Measurements from ENCODE around the gene ALPP. TPM values are rescaled to one million over a fixed set of nuclear protein-coding genes. Genes with fewer than 3 reads are reported as not detected.
"Not testable (repeated sequence)": the region's sequence is repeated elsewhere in the genome, so short reads cannot be mapped to it uniquely, and the experiment has no call there.

Gene ALPP
- polyA plus RNA-seq, 1 experiment: not detected

GRCh38 chr2:232405943-232406510 lies 27.5 kb downstream of the ALPP start:
- DNase-seq (ENCODE audit: low read depth, low spot score): no peak
- Histone ChIP-seq H3K4me3 (ENCODE audit: low read depth, low read length) (no peak overlapping the region), H3K9me3 (ENCODE audit: control insufficient read depth, insufficient read depth, low read length) (no peaks in the 10 kb centered on the region), H3K27ac (ENCODE audit: low read depth, low read length) (no peak overlapping the region), H3K27me3 (ENCODE audit: control insufficient read depth, insufficient read depth, low read length) (peaks cover 8% of the 10 kb centered on the region)
- POLR2A ChIA-PET: no interaction called here
- CTCF ChIA-PET: no interaction called here
- TF ChIP-seq CTCF (IDR thresholded peaks at IDR 0.05; ENCODE audit: low read depth, low read length): no peak

GRCh38 chr2:232406556-232407310 lies 28.2 kb downstream of the ALPP start, which contains the start of gene ALPG:
TSS of gene ALPG (plus strand) at chr2:232406844. CDS start at chr2:232406895, 51 bp downstream.
- Histone ChIP-seq H3K9me3 (ENCODE audit: control insufficient read depth, insufficient read depth, low read length) (no peaks in the 10 kb centered on the region), H3K4me3 (ENCODE audit: low read depth, low read length) (no peak within 1 kb of the TSS), H3K27me3 (ENCODE audit: control insufficient read depth, insufficient read depth, low read length) (peaks cover 14% of the 10 kb centered on the region), H3K27ac (ENCODE audit: low read depth, low read length) (no peak within 1 kb of the TSS)
- ChIA-PET CTCF (no interaction called here), POLR2A (no interaction called here)
- no peak for DNase-seq (ENCODE audit: low read depth, low spot score)
- TF ChIP-seq CTCF (IDR thresholded peaks at IDR 0.05; ENCODE audit: low read depth, low read length): no peak

GRCh38 chr2:232407428-232408150 lies 29.0 kb downstream of the ALPP start:
- DNase-seq (ENCODE audit: low read depth, low spot score); H3K4me3 ChIP-seq (ENCODE audit: low read depth, low read length); CTCF ChIA-PET; H3K27ac ChIP-seq (ENCODE audit: low read depth, low read length); H3K9me3 ChIP-seq (ENCODE audit: control insufficient read depth, insufficient read depth, low read length): not testable (repeated sequence)
- POLR2A ChIA-PET: interaction anchor here (0.7 kb wide), 1 partner anchor 184 kb away, joined by 3 read pairs; no protein-coding TSS in a partner anchor
- peaks cover 13% of the 10 kb centered on the region for H3K27me3 ChIP-seq (ENCODE audit: control insufficient read depth, insufficient read depth, low read length)

- CTCF ChIA-PET; POLR2A ChIA-PET; DNase-seq (ENCODE audit: low read depth, low spot score); H3K9me3 ChIP-seq (ENCODE audit: control insufficient read depth, insufficient read depth, low read length); H3K4me3 ChIP-seq (ENCODE audit: low read depth, low read length); H3K27ac ChIP-seq (ENCODE audit: low read depth, low read length): not testable (repeated sequence)
- H3K27me3 ChIP-seq (ENCODE audit: control insufficient read depth, insufficient read depth, low read length): peaks cover 13% of the 10 kb centered on the region
Observed at GRCh38 chr2:232408269-232408668, 29.7 kb downstream of the ALPP start.

GRCh38 chr2:232409617-232410016 lies 31.1 kb downstream of the ALPP start:
- H3K27ac ChIP-seq (ENCODE audit: low read depth, low read length); POLR2A ChIA-PET; H3K9me3 ChIP-seq (ENCODE audit: control insufficient read depth, insufficient read depth, low read length); H3K4me3 ChIP-seq (ENCODE audit: low read depth, low read length); DNase-seq (ENCODE audit: low read depth, low spot score): not testable (repeated sequence)
- CTCF ChIA-PET: interaction anchor here (0.6 kb wide), 1 partner anchor 11 kb away, joined by 3 read pairs; no protein-coding TSS in a partner anchor
- peaks cover 15% of the 10 kb centered on the region for H3K27me3 ChIP-seq (ENCODE audit: control insufficient read depth, insufficient read depth, low read length)

GRCh38 chr2:232410238-232410900 lies 31.8 kb downstream of the ALPP start:
- DNase-seq (ENCODE audit: low read depth, low spot score): no peak
- Histone ChIP-seq H3K4me3 (ENCODE audit: low read depth, low read length) (no peak overlapping the region), H3K9me3 (ENCODE audit: control insufficient read depth, insufficient read depth, low read length) (no peaks in the 10 kb centered on the region), H3K27ac (ENCODE audit: low read depth, low read length) (no peak overlapping the region), H3K27me3 (ENCODE audit: control insufficient read depth, insufficient read depth, low read length) (peaks cover 19% of the 10 kb centered on the region)
- TF ChIP-seq CTCF (IDR thresholded peaks at IDR 0.05; ENCODE audit: low read depth, low read length): no peak
- ChIA-PET CTCF (interaction anchor here (0.6 kb wide), 1 partner anchor 12 kb away, joined by 3 read pairs; no protein-coding TSS in a partner anchor), POLR2A (no interaction called here)
